ENCODE data around the gene CMKLR1. TPM values are rescaled to one million over a fixed set of nuclear protein-coding genes. Genes with fewer than 3 reads are reported as not detected.

CMKLR1 gene
- total and polyA plus RNA-seq, 4 donors: 0.67 to 13.7 (median 5.8) TPM

- H3K4me1 ChIP-seq (ENCODE audit: control insufficient read depth in 4 of 4, insufficient read depth in 4 of 4, low read length in 3 of 4): no peaks in the 10 kb centered on the region
- H3K9ac ChIP-seq (ENCODE audit: low read depth in 1 of 2, low read length in 2 of 2): no peak overlapping the region
- H3K27ac ChIP-seq (ENCODE audit: low read depth in 1 of 2, low read length in 2 of 2): no peak overlapping the region
- TF ChIP-seq EGR1 (IDR thresholded peaks at IDR 0.05; ENCODE audit: low read depth in 2 of 2): no peak
- TF ChIP-seq, protein P1, sequence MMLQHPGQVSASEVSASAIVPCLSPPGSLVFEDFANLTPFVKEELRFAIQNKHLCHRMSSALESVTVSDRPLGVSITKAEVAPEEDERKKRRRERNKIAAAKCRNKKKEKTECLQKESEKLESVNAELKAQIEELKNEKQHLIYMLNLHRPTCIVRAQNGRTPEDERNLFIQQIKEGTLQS (IDR thresholded peaks at IDR 0.05): no peak
- TF ChIP-seq GABPA (IDR thresholded peaks at IDR 0.05 in 1 of 2, conservative IDR thresholded peaks at IDR 0.05 in 1 of 2): no peak
- no peak for TF ChIP-seq FOXA2 (IDR thresholded peaks at IDR 0.05)
- no peak for TF ChIP-seq HNF4G (IDR thresholded peaks at IDR 0.05)
- TF ChIP-seq REST (IDR thresholded peaks at IDR 0.05): no peak
- TF ChIP-seq, protein P2, sequence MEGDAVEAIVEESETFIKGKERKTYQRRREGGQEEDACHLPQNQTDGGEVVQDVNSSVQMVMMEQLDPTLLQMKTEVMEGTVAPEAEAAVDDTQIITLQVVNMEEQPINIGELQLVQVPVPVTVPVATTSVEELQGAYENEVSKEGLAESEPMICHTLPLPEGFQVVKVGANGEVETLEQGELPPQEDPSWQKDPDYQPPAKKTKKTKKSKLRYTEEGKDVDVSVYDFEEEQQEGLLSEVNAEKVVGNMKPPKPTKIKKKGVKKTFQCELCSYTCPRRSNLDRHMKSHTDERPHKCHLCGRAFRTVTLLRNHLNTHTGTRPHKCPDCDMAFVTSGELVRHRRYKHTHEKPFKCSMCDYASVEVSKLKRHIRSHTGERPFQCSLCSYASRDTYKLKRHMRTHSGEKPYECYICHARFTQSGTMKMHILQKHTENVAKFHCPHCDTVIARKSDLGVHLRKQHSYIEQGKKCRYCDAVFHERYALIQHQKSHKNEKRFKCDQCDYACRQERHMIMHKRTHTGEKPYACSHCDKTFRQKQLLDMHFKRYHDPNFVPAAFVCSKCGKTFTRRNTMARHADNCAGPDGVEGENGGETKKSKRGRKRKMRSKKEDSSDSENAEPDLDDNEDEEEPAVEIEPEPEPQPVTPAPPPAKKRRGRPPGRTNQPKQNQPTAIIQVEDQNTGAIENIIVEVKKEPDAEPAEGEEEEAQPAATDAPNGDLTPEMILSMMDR (IDR thresholded peaks at IDR 0.05; ENCODE audit: low read depth, low read length, missing input control): no peak
- TF ChIP-seq TAF1 (conservative IDR thresholded peaks at IDR 0.05): no peak
- no peak for TF ChIP-seq RAD21 (IDR thresholded peaks at IDR 0.05)
- no peak for TF ChIP-seq YY1 (IDR thresholded peaks at IDR 0.05)
- no peak for TF ChIP-seq RXRA (IDR thresholded peaks at IDR 0.05)
- no peak overlapping the region for H3K4me3 ChIP-seq (ENCODE audit: low read depth in 1 of 3, low read length in 3 of 3)
- H3K9me3 ChIP-seq (ENCODE audit: control insufficient read depth in 4 of 4, low read length in 3 of 4): no peaks in the 10 kb centered on the region
- H3K36me3 ChIP-seq (ENCODE audit: control insufficient read depth in 4 of 4, insufficient read depth in 3 of 4, low read depth in 1 of 4, low read length in 3 of 4): peaks cover 0 to 2% (median 0%) of the 10 kb centered on the region in 4 donors
- no peak for DNase-seq (ENCODE audit: low spot score)
- 57% methylated on average over 4 of the region's 4 CpGs for WGBS
- H3K27me3 ChIP-seq (ENCODE audit: control insufficient read depth in 4 of 4, insufficient read depth in 4 of 4, low read length in 3 of 4): no peaks in the 10 kb centered on the region
Measured at GRCh38 chr12:108320507-108321293, 18.4 kb downstream of the CMKLR1 start.

- H3K4me1 ChIP-seq (ENCODE audit: control insufficient read depth in 4 of 4, insufficient read depth in 4 of 4, low read length in 3 of 4): no peaks in the 10 kb centered on the region
- no peak for DNase-seq (ENCODE audit: low spot score)
- no peaks in the 10 kb centered on the region for H3K9me3 ChIP-seq (ENCODE audit: control insufficient read depth in 4 of 4, low read length in 3 of 4)
- 88% methylated on average over 2 of the region's 2 CpGs for WGBS
- H3K27ac ChIP-seq (ENCODE audit: low read depth in 1 of 2, low read length in 2 of 2): no peak overlapping the region
- H3K27me3 ChIP-seq (ENCODE audit: control insufficient read depth in 4 of 4, insufficient read depth in 4 of 4, low read length in 3 of 4): no peaks in the 10 kb centered on the region
- peaks cover 0 to 2% (median 0%) of the 10 kb centered on the region in 4 donors for H3K36me3 ChIP-seq (ENCODE audit: control insufficient read depth in 4 of 4, insufficient read depth in 3 of 4, low read depth in 1 of 4, low read length in 3 of 4)
- no peak overlapping the region for H3K9ac ChIP-seq (ENCODE audit: low read depth in 1 of 2, low read length in 2 of 2)
- no peak overlapping the region for H3K4me3 ChIP-seq (ENCODE audit: low read depth in 1 of 3, low read length in 3 of 3)
- no peak for TF ChIP-seq RXRA (IDR thresholded peaks at IDR 0.05)
- TF ChIP-seq GABPA (IDR thresholded peaks at IDR 0.05 in 1 of 2, conservative IDR thresholded peaks at IDR 0.05 in 1 of 2): no peak
- TF ChIP-seq FOXA1 (IDR thresholded peaks at IDR 0.05): no peak
- TF ChIP-seq EGR1 (IDR thresholded peaks at IDR 0.05; ENCODE audit: low read depth in 2 of 2): no peak
- no peak for TF ChIP-seq YY1 (IDR thresholded peaks at IDR 0.05)
- TF ChIP-seq TAF1 (conservative IDR thresholded peaks at IDR 0.05): no peak
- TF ChIP-seq REST (IDR thresholded peaks at IDR 0.05): no peak
- no peak for TF ChIP-seq HNF4G (IDR thresholded peaks at IDR 0.05)
- no peak for TF ChIP-seq SP1 (IDR thresholded peaks at IDR 0.05)
- no peak for TF ChIP-seq MAX (IDR thresholded peaks at IDR 0.05)
- TF ChIP-seq, protein P2 (IDR thresholded peaks at IDR 0.05; ENCODE audit: low read depth, low read length, missing input control): no peak
- TF ChIP-seq HNF4A (conservative IDR thresholded peaks at IDR 0.05): no peak
- TF ChIP-seq, protein P1 (IDR thresholded peaks at IDR 0.05): no peak
Measured at GRCh38 chr12:108319277-108320234, 19.6 kb downstream of the CMKLR1 start.

Measured in liver (tissue), 9 donors.